SK-N-MC (cell line): Measurements from ENCODE around the gene ADGRB2.

Experiments used
- DNase-seq: peaks from one replicate; pipeline ENCODE4 v3.0.0-alpha.2; 2011; ENCODE audit warnings: low read depth, low spot score
- H3K27ac ChIP-seq: fragments of 200-600 bp; sonication (generic); 2 replicates; pipeline ENCODE4 v1.5.1; 2016; ENCODE audit warnings: mixed run types
- H3K36me3 ChIP-seq: fragments of 200-600 bp; sonication (generic); 2 replicates; pipeline ENCODE4 v1.6.1; 2017; ENCODE audit warnings: antibody characterized with exemption, low read length, mixed read lengths; ENCODE audit not compliant: insufficient read depth
- H3K4me3 ChIP-seq: fragments of 200-600 bp; sonication (generic); 2 replicates; pipeline ENCODE4 v1.5.1; 2016
- H3K9ac ChIP-seq: fragments of 200-600 bp; sonication (generic); 2 replicates; pipeline ENCODE4 v1.8.0; 2017; ENCODE audit warnings: mixed run types, mixed read lengths; ENCODE audit not compliant: insufficient read length
- H3K9me3 ChIP-seq: fragments of 200-600 bp; sonication (generic); 2 replicates; pipeline ENCODE4 v1.6.1; 2017; ENCODE audit warnings: low read depth, mild to moderate bottlenecking, antibody characterized with exemption, low read length, moderate library complexity, mixed read lengths
- EZH2 ChIP-seq: fragments of 200-600 bp; sonication (generic); IDR thresholded peaks from one replicate; pipeline ENCODE4 v1.6.1; 2017; ENCODE audit warnings: antibody characterized with exemption
- FOXP2 ChIP-seq: optimal IDR thresholded peaks from 2 replicates; pipeline ENCODE3; 2011; ENCODE audit warnings: mild to moderate bottlenecking, moderate library complexity; ENCODE audit not compliant: insufficient read depth; ENCODE audit errors: extremely low read length, control extremely low read depth
- POLR2AphosphoS5 ChIP-seq: IDR thresholded peaks from 2 replicates; pipeline ENCODE4 v1.6.1; 2012; ENCODE audit warnings: mild to moderate bottlenecking, low read depth, low read length, borderline replicate concordance

Gene ADGRB2

GRCh38 chr1:31772669-31773248, 8.6 kb upstream of the ADGRB2 start:
- Histone ChIP-seq H3K27ac (no peak overlapping the region), H3K36me3 (no peaks in the 10 kb centered on the region), H3K4me3 (no peak overlapping the region), H3K9ac (no peak overlapping the region), H3K9me3 (no peaks in the 10 kb centered on the region)
- DNase-seq = no peak
- TF ChIP-seq EZH2 (no peak), POLR2AphosphoS5 (no peak), FOXP2 (no peak)

- no peak for DNase-seq
- Histone ChIP-seq H3K36me3 (no peaks in the 10 kb centered on the region), H3K27ac (no peak overlapping the region), H3K9me3 (no peaks in the 10 kb centered on the region), H3K4me3 (no peak overlapping the region), H3K9ac (no peak overlapping the region)
- TF ChIP-seq FOXP2 (no peak), POLR2AphosphoS5 (no peak), EZH2 (no peak)
These were observed 7.9 kb upstream of the ADGRB2 start for GRCh38 chr1:31771891-31772668.

GRCh38 chr1:31769720-31770390, 5.7 kb upstream of the ADGRB2 start:
- Histone ChIP-seq H3K27ac (no peak overlapping the region), H3K4me3 (no peak overlapping the region), H3K9me3 (no peaks in the 10 kb centered on the region), H3K36me3 (no peaks in the 10 kb centered on the region), H3K9ac (no peak overlapping the region)
- DNase-seq = no peak
- TF ChIP-seq FOXP2 = no peak
- no peak for TF ChIP-seq POLR2AphosphoS5
- no peak for TF ChIP-seq EZH2

- no peak overlapping the region for H3K9ac ChIP-seq
- no peak overlapping the region for H3K4me3 ChIP-seq
- no peak for DNase-seq
- no peak for TF ChIP-seq POLR2AphosphoS5
- no peak for TF ChIP-seq FOXP2
- no peak for TF ChIP-seq EZH2
- no peak overlapping the region for H3K27ac ChIP-seq
- no peaks in the 10 kb centered on the region for H3K9me3 ChIP-seq
- no peaks in the 10 kb centered on the region for H3K36me3 ChIP-seq
These were observed 5.0 kb upstream of the ADGRB2 start for GRCh38 chr1:31768939-31769704.

GRCh38 chr1:31768407-31768907, 4.3 kb upstream of the ADGRB2 start:
- Histone ChIP-seq H3K4me3 (no peak overlapping the region), H3K9me3 (no peaks in the 10 kb centered on the region), H3K36me3 (no peaks in the 10 kb centered on the region), H3K27ac (no peak overlapping the region), H3K9ac (no peak overlapping the region)
- DNase-seq = no peak
- TF ChIP-seq FOXP2 = no peak
- TF ChIP-seq EZH2 = no peak
- TF ChIP-seq POLR2AphosphoS5 = no peak

- no peak overlapping the region for H3K27ac ChIP-seq
- no peaks in the 10 kb centered on the region for H3K9me3 ChIP-seq
- no peak overlapping the region for H3K4me3 ChIP-seq
- DNase-seq = no peak
- no peak for TF ChIP-seq EZH2
- TF ChIP-seq FOXP2 = no peak
- TF ChIP-seq POLR2AphosphoS5 = no peak
- no peak overlapping the region for H3K9ac ChIP-seq
- no peaks in the 10 kb centered on the region for H3K36me3 ChIP-seq
These were observed 3.1 kb upstream of the ADGRB2 start for GRCh38 chr1:31767225-31767624.

- no peaks in the 10 kb centered on the region for H3K36me3 ChIP-seq
- H3K9me3 ChIP-seq = no peaks in the 10 kb centered on the region
- no peak overlapping the region for H3K27ac ChIP-seq
- TF ChIP-seq FOXP2 (no peak), EZH2 (no peak), POLR2AphosphoS5 (no peak)
- H3K9ac ChIP-seq = no peak overlapping the region
- DNase-seq = no peak
- no peak overlapping the region for H3K4me3 ChIP-seq
These were observed 1.4 kb upstream of the ADGRB2 start for GRCh38 chr1:31765516-31765915.
